ENCODE data around the gene NFATC3.

DNA sequence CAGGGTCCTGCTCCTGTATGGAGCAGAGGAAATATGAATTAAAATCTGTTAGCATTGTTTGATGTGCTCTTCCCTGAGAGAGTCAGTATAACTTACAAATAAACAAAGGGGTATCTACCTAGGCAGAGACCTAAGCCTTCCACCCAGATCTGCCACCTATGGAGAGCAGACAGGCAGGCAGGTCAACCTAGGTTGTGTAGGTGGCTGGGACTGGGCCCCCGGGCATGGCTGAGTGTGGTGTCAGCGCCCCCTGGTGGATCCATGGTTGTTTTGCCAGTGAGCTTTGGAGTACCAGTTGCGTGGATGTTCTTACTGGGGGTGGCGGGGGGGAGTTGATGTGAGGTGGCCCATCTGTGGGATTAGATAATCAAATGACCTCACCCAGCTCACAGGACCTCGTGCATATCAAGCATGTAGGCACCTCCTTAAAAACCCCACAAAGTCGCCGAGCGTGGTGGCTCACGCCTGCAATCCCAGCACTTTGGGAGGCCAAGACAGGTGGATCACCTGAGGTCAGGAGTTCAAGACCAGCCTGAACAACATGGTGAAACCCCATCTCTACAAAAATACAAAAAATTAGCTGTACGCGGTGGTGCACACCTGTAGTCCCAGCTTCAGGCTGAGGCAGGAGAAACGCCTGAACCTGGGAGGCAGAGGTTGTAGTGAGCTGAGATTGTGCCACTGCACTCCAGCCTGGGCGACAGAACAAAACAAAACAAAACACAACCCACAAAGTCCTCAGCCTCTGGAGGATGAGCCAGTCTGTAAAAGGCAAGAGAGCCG lies 44.5 kb upstream of the NFATC3 start:
- TF ChIP-seq, protein P1, sequence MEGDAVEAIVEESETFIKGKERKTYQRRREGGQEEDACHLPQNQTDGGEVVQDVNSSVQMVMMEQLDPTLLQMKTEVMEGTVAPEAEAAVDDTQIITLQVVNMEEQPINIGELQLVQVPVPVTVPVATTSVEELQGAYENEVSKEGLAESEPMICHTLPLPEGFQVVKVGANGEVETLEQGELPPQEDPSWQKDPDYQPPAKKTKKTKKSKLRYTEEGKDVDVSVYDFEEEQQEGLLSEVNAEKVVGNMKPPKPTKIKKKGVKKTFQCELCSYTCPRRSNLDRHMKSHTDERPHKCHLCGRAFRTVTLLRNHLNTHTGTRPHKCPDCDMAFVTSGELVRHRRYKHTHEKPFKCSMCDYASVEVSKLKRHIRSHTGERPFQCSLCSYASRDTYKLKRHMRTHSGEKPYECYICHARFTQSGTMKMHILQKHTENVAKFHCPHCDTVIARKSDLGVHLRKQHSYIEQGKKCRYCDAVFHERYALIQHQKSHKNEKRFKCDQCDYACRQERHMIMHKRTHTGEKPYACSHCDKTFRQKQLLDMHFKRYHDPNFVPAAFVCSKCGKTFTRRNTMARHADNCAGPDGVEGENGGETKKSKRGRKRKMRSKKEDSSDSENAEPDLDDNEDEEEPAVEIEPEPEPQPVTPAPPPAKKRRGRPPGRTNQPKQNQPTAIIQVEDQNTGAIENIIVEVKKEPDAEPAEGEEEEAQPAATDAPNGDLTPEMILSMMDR (IDR thresholded peaks at IDR 0.05), result peak; percentile 84
- TF ChIP-seq EZH2 (IDR thresholded peaks at IDR 0.05; ENCODE audit: borderline replicate concordance, insufficient read depth, low read depth, low read length, poor library complexity, severe bottlenecking), result no peak

All from B cell (primary cell).